ENCODE results near the gene SUN1. TPM values are rescaled to one million over a fixed set of nuclear protein-coding genes. Genes with fewer than 3 reads are reported as not detected.

SUN1 gene
- polyA plus RNA-seq, 4 donors = 126 to 133 (median 131) TPM

DNA sequence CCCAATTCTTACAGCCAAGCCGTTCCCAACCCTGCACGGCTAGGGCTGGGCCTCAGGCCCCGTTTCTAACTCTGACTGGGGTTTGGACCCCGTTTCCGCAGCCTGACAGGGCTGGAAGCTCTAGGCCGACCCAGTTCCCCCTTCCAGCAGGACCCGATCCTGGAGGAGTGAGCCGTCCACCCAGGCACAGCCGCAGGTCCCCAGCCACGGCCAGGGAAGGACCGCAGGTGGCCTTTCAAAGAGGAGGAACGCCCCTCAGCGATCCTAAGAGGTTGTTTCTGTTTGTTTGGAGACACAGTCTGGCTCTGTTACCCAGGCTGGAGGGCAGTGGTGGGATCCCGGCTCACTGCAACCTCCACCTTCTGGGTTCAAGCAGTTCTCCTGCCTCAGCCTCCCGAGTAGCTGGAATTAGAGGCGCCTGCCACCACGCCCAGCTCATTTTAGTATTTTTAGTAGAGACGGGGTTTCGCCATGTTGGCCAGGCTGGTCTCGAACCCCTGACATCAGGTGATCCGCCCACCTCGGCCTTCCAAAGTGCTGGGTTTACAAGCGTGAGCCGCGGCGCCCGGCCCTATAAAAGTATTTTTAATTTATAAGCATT, 43.3 kb downstream of the SUN1 start:
- no peak for DNase-seq (ENCODE audit: low read depth in 4 of 4, low spot score in 3 of 4)

DNA sequence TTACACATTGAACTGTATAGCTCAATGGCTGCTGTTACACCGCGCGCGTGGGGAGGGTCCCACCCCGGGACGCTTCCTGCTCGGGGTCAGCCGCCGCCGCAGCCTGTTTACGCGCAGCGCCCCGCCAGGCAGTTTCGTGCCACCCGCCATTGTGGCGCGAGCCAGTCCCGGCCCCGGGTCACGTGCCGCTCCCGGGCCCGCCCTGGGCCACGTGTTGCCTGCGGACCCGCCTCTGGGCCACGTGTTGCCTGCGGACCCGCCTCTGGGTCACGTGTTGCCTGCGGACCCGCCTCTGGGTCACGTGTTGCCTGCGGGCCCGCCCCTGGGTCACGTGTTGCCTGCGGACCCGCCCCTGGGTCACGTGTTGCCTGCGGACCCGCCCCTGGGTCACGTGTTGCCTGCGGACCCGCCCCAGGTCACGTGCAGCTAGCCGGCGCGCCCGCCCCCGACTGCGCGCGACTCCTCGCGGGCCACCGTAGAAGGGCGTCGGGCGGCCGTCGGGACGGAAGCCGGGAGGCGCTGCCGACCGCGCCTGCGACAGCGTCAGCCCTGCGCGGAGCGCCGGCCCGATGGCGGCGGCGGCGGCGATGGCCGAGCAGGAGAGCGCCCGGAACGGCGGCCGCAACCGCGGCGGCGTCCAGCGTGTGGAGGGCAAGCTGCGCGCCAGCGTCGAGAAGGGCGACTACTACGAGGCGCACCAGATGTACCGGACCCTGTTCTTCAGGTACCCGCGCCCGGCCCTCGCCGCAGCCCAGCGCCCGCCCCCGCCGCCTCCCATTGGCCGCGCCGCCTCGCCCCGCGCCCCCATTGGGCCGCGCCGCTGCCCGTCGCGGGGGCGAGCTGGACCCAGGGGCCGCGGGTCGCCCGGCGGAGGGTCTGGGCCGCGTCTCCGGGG, 44.0 kb downstream of the SUN1 start, which contains the start of gene GET4:
GET4 (plus strand) TSS at position 478 of the 895 bp plus-strand sequence; CDS start at position 570, 92 bp downstream.
- DNase-seq (ENCODE audit: low read depth in 4 of 4, low spot score in 3 of 4) = peak; percentile 86 to 88 (median 86)

DNA sequence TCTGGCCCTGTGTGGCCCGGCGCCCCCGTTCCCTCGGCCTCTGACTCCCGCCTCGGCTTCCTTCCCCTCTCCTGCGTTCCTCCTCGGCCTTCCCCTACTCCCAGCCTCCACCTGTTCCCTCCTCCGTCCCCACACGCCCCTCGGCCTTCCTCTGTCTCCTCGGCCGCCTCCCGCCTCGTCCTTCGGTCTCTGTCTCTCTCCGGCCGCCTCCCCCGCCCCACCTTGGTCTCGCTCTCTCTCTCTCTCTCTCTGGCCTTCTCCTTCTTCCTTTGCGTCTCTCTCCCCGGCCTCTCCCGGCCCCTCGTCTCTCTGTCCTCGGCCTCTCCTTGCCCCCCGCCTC, 44.7 kb downstream of the SUN1 start:
- DNase-seq (ENCODE audit: low read depth in 4 of 4, low spot score in 3 of 4) = no peak

DNA sequence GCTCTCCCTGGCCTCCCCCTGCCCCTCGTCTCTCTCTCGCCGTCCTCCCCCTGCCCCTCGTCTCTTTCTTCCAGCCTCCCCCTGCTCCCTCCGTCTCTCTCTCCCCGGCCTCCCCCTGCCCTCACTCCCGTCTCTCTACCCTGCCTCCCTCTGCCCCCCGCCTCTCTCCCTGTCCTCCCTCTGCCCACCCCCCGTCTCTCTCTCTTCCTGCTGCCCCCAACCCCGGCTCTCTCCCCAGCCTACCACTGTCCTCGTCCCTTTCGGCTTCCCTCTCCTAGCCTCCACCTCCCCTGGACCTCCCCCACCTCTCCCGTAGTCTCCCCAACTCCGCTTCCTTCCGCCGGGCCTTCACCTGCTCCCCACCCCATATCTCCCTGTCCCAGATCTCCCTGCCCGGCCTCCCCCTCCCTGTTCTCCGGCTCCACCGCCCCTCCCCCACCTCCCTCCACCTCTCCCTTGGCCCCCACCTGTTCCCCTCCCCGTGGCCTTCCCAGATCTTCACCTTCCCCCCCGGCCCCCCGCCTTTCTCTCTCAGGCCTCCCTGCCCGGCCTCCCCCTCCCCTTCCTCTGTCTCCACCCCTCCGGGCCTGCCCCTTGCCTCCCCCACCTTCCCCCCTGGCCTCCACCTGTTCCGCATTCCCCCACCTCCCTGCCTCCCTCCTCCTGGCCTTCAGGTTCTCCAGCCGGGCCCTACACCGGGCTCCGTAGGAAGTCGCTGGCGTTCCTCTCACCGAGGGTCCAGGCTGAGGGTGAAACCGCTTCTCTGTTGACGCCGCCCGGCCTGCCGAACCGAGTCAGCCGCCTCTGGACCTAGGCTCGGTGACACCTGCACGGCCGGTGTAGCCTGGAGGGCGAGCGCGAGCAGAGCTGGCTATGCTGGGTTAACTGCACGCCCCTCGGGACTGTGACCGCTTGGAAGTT, 45.3 kb downstream of the SUN1 start:
- DNase-seq (ENCODE audit: low read depth in 4 of 4, low spot score in 3 of 4) = no peak

DNA sequence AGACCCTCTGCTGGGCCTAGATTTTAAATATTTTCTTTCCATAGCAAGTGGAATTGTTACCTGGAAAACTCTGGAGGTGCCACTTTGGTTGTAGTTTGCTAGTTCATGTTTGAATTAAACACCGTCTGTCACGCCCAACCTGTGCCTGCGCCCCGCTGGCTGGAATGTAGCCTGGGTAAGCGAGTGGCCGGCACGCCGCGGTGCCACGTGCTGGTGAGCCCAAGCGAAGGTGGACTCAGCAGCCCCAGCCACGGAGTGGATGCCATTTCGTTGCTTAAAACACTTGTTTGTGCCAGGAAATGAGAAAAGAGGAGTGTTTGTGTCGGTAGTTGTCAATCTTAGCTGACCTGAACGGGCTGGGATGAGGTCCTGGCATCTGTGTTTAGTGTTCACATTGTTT, 46.8 kb downstream of the SUN1 start:
- no peak for DNase-seq (ENCODE audit: low read depth in 4 of 4, low spot score in 3 of 4)

DNA sequence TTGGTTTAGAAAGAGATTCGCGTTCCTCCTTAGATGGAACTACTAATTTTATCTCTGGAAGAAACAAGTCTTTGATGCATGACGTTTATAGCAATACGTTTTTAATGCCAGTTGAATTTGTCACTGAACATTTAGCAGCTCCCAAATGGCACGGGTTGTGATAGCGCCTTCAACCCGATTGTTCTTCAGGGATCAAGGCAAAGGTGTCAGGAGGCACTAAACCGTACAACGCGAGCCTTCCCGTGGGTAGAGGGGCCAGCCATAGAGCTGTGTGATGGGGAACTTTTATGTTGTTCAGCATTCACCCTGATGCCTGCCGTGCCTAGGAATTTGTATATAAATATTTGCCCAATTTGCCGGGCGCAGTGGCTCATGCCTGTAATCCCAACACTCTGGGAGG, 47.4 kb downstream of the SUN1 start:
- DNase-seq (ENCODE audit: low read depth in 4 of 4, low spot score in 3 of 4) = no peak

DNA sequence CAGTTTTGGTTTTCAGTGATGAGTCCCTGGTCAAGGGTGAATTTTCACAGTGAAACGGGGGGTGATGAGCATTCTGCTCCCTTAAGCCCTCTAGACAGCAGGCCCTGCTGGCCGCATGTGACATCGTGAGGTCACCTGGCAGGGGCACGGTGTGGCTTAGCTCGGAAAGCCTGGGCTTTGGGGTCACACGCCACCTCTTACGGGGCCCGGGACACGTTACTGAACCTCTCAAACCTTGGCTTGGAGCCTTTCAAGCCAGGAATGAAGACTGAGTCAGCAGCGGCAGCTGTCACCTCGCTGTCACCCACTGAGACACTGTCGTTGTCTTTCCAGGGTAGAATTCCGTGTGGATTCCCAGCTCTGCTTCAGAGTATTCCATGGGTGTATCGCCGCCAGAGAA, 48.2 kb downstream of the SUN1 start:
- DNase-seq (ENCODE audit: low read depth in 4 of 4, low spot score in 3 of 4) = no peak

DNA sequence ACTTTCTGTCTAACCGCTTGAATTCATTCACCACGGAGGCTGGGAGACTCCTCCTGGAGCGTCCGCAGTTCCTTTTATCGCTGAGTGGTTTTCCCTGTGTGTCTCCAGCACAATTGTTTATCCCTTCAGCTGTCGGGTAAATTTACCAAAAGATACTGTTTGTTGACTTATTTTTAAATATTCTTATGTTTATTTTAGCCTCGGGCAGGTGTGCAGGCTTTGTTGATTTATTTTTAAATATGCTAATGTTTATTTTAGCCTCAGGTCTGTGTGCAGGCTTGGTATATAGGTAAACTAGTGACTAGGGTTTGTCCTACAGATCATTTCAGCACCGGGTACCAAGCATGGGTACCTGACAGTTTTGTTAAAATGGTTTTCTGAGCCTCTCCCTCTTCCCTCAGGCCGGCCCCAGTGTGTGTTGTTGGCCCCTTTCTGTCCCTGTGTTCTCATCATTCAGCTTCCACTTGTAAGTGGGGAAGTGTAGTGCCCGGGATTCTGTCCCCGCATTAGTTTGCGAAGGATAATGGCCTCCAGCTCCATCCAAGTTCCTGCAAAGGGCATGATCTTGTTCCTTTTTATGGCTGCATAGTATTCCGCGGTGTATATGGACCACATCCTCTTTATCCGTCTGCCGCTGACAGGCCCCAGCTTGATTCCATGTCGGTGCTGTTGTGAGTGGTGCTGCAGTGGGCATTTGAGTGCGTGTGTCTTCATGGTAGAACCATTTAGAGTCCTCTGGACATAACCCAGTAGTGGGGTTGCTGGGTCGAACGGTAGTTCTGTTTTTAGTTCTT, 49.4 kb downstream of the SUN1 start:
- no peak for DNase-seq (ENCODE audit: low read depth in 4 of 4, low spot score in 3 of 4)

DNA sequence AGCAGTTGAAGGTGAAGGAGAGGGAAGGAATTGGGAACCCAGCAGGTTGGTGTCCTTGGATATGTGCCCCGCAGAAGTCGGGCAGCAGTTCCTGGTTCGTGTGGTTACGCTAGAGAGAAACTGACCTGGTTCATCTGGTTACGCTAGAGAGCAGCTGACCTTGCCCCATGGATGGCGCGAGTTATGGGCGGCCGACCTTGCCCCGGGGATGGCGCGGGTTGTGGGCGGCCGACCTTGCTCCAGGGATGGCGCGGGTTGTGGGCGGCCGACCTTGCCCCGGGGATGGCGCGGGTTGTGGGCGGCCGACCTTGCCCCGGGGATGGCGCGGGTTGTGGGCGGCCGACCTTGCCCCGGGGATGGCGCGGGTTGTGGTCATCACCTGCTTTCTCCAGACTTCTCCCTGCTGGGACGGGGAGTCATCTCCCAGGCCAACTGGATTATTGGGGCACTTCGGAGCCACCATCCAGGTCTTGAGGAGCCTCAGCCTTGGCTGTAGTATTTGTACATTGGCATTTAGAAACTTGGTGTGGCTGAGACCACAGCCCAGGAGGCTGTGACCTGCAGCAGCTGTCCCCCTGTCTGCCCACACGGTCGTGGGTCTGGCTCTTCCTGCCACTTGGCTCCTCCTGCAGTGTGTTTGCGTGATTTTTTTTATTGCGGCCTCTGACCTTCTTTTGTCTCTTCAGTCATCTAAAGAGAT, 50.2 kb downstream of the SUN1 start:
- no peak for DNase-seq (ENCODE audit: low read depth in 4 of 4, low spot score in 3 of 4)

DNA sequence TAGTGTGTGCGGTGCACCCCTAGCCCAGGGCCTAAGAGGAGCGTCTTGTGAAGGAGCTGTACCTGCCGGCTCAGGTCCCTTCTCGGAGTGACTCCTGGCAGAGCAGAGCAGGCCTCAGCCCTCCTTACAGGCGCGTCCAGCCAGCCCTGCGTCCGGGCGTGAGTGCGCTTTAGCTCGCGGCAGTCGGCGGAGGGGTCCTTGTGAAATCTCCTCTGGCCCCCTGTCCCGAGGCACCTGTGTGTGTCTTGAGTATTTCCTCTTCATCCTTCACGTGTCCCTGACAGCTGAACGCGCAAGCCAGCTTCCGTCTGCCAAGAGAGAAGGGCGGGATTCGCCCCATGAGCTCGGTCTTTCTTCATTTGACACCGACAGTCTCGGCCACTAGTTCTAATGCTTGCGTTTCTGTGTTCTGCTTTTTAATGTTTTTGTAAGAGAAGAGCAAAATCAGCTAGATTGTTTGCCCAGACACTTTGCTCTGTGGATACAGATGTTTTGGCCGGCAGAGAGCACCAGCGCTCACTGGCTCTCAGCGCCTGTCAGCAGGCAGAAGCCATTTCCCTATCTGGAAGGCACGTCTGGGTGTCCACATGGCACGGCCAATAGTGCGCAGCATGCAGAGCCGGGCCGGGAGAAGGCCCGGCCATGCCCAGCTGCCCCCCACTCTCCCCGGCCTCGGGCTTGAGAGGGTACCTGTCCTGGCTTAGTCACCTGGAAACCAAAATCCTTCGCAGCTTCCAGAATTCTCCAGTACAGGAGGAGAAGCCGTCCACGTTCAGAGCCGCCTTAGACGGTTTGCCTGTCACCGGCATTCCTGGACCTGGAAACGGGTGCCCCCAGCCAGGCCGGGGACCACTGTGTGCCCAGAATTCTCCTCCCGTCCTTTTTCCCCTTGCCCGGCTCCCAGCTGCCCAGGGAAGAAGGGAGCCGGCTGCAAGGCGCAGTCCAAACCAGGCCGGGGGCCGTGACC, 51.1 kb downstream of the SUN1 start:
- no peak for DNase-seq (ENCODE audit: low read depth in 4 of 4, low spot score in 3 of 4)

DNA sequence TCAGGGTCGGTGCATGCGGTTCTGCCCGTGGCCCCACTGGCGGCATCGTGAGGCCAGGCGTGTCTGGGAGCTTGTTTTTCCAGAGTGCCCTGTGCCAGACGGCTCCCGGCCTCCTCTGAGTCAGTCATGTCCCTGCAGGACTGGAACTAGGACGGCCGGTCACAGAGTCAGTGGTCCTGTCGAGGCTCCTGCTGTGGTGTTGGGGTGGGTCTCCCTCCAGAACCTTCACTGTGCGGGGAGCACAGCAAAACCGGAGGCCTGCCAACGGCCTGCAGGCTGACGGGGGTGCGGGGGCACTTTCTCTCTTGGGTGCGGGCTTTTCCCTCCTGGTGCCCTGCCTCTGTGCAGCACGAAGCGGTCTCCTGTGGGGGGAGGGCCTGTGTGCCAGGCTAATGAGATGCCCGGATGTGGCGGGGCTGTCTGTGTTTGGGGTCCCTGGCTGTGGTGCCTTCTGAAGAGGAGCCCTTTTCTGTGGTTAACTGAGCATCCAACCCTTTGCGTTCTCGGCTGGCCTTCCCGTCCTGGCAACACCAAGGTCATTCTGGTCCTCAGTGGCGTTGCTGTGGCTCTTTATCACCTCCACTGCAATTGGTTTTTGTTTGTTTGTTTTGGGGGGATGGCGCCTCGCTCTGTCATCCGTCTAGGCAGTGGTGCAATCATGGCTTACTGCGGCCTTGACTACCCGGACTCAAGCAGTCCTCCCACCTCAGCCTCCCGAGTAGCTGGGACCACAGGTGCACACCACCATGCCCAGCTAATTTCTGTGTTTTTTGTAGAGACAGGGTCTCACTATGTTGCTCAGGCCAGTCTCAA, 52.1 kb downstream of the SUN1 start:
- no peak for DNase-seq (ENCODE audit: low read depth in 4 of 4, low spot score in 3 of 4)

DNA sequence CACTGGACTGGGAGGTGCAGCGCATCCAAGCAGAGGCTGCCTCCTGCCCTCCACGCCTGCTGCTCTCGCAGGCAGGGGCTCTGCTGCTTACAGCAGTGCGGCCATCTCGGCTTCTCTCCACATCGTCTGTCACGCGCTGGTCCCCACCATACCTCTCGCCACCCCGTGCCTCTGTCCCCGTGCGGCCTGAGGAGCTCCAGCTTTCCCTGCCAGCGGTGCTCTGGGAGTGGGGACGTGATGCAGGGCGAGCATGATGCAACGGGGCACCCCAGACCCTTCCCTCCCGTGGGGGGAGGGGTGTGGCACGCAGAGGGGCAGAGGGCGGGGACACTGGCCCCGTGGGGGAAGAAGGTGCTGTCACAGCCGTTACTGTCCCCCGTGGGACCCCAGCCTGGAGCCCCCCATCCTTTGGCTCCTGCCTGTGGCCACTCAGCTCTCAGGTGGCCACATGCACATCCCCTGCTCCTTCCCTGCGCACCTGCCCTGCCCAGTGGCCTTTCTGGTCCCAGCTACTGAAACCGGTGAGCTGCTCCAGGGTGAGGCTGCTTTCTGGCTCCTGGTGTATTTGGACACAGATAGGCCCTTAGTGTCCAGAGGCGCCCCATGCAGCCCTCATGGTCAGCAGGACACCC, 53.1 kb downstream of the SUN1 start:
- DNase-seq (ENCODE audit: low read depth in 4 of 4, low spot score in 3 of 4) = no peak

DNA sequence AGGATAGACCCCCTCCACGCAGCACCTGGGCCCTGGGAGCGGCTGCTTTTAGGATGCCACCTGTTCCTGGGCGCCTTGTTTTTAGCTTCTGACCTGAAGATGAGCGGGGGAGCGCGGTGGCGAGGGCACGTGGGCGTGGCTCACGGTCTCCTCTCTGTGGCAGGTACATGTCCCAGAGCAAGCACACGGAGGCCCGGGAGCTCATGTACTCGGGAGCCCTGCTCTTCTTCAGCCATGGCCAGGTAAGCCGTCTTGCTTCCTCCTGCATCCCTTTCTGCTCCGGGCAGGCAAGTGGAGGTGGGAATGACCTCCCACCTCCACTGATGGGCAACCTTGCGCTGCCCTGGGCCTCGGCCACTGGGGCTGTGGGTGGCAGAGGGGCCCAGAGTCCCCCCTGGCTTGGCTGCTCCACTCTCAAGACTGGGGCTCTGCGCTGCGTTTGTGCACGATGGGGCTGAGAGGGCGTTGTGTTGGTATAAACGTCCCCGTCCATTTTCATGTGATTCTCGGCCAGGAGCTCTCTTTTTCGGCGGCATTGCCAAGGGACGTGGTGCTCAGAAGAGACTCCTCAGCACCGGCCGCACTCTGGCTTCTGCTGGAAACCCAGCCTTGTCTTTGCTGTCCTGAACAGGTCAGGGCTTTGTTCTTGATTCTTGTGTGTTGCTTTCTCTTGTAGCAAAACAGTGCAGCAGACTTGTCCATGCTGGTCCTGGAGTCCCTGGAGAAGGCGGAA, 53.8 kb downstream of the SUN1 start:
- no peak for DNase-seq (ENCODE audit: low read depth in 4 of 4, low spot score in 3 of 4)

DNA sequence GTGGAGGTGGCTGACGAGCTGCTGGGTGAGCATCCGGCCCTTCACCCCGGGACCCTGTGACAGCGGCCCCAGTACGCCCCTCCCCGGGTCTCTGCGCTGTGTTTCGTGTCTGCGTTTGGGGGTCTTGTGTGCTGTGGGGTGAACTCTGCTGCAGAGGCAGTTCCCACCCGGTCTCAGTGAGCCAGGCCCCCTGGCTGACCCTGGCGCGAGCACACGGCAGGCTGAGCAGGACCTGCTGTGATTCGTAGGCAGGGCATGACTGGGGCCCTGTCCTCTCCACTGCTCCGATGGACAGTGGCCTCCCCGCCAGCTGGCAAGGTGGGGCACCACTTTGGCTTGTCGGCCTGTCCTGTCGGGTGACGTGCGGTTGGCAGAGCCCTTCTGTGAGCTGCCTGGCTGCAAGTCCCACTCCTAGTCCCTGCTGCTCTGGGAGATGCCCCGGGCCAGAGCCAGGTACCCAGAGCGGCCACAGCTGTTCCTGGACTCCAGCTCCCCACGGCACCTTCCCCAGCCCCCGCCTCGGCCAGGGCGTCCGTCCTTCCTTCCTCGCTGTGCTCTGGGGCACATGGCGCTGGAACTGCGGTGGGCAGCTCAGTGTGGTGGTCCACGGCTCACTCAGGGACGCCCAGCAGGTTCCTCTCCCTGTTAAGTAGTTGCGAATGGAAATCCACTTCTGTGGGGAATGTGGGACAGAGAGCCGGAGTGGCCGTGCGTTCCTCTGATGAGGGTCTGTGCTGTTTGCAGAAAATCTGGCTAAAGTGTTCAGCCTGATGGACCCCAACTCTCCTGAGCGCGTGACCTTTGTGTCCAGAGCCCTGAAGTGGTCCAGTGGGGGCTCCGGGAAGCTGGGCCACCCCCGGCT, 54.6 kb downstream of the SUN1 start:
- DNase-seq (ENCODE audit: low read depth in 4 of 4, low spot score in 3 of 4) = no peak

DNA sequence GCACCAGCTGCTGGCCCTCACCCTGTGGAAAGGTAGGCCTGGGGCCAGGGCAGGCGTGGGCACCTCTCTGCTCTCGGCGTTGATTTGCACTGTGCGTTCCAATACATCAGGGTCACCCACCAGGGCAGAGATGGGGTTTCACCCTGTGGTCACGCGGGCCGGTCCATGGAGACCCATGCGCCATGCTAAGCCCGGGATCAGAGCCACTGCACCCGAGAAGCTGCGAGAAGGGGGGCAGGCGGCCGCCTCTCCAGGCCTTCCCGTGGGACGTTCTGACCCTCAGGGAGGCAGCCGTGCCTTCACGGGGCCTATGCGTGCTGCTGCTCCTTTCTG, 55.2 kb downstream of the SUN1 start:
- DNase-seq (ENCODE audit: low read depth in 4 of 4, low spot score in 3 of 4) = no peak

Measured in right renal pelvis (tissue), 4 donors.